Measurements from ENCODE around the gene UPF3A. TPM values are rescaled to one million over a fixed set of nuclear protein-coding genes. Genes with fewer than 3 reads are reported as not detected.

Gene UPF3A
- total and polyA plus RNA-seq, 9 of the 15 experiments (the other 6 are each of a cell fraction or from before 2014, with no cell fraction given): 15.6 to 76.5 (median 40.9) TPM

DNA sequence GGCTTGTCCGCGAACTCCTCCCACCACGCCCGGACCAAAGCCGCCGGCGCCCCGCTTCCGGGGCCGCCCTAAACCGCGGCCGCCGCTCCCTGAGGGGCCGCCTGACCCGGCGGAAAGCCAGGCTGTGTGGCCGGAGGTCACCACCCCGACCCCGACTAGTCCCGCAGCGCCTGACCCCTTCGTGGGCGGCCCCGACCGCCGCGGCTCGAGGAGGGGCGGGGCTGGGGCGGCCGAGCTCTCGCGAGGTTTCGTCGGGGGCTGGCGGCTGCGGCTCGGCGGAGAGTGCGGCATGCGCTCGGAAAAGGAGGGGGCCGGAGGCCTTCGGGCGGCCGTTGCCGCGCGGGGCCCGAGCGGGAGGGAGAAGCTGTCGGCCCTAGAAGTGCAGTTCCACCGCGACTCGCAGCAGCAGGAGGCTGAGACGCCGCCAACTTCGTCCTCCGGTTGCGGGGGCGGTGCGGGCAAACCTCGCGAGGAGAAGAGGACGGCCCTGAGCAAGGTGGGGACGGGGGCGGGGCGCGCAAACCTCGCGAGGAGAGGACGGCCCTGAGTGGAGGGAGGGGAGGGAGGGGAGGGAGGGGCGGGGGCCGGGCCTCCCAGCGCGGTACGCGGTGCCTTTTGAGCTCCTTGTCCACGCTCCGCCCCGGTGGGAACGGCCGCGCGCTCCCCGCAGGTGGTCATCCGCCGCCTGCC lies at the start of gene UPF3A (continued):
- TF ChIP-seq, protein P1, sequence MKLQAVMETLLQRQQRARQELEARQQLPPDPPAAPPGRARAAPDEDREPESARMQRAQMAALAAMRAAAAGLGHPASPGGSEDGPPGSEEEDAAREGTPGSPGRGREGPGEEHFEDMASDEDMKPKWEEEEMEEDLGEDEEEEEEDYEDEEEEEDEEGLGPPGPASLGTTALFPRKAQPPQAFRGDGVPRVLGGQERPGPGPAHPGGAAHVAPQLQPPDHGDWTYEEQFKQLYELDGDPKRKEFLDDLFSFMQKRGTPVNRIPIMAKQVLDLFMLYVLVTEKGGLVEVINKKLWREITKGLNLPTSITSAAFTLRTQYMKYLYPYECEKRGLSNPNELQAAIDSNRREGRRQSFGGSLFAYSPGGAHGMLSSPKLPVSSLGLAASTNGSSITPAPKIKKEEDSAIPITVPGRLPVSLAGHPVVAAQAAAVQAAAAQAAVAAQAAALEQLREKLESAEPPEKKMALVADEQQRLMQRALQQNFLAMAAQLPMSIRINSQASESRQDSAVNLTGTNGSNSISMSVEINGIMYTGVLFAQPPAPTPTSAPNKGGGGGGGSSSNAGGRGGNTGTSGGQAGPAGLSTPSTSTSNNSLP (IDR thresholded peaks at IDR 0.05; ENCODE audit: borderline replicate concordance, low read depth, low read length): no peak
- TF ChIP-seq PCBP2 (IDR thresholded peaks at IDR 0.05; ENCODE audit: low read depth, low read length, poor library complexity, severe bottlenecking): peak; percentile 28
- TF ChIP-seq, protein P2, sequence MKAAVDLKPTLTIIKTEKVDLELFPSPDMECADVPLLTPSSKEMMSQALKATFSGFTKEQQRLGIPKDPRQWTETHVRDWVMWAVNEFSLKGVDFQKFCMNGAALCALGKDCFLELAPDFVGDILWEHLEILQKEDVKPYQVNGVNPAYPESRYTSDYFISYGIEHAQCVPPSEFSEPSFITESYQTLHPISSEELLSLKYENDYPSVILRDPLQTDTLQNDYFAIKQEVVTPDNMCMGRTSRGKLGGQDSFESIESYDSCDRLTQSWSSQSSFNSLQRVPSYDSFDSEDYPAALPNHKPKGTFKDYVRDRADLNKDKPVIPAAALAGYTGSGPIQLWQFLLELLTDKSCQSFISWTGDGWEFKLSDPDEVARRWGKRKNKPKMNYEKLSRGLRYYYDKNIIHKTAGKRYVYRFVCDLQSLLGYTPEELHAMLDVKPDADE (conservative IDR thresholded peaks at IDR 0.05; ENCODE audit: control insufficient read depth, low read depth, low read length): peak; percentile 64; the same call in 1 of the 2 replicates
- peak in 1 of 2 experiments; percentile 58; a peak in 2 of 4 replicates for TF ChIP-seq NRF1 (conservative IDR thresholded peaks at IDR 0.05 in 1 of 2, IDR thresholded peaks at IDR 0.05 in 1 of 2)
- TF ChIP-seq, protein P3, sequence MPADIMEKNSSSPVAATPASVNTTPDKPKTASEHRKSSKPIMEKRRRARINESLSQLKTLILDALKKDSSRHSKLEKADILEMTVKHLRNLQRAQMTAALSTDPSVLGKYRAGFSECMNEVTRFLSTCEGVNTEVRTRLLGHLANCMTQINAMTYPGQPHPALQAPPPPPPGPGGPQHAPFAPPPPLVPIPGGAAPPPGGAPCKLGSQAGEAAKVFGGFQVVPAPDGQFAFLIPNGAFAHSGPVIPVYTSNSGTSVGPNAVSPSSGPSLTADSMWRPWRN (IDR thresholded peaks at IDR 0.05; ENCODE audit: low read depth): peak; percentile 76
- peak; percentile 76 for TF ChIP-seq HNRNPK (IDR thresholded peaks at IDR 0.05; ENCODE audit: low read depth, low read length, poor library complexity, severe bottlenecking)
- TF ChIP-seq ZNF124 (CRISPR knock-in tag; IDR thresholded peaks at IDR 0.05): no peak
- peak; percentile 54; the same call in 1 of the 2 replicates for TF ChIP-seq SP1 (CRISPR knock-in tag; IDR thresholded peaks at IDR 0.05)
- peak; percentile 84 for TF ChIP-seq ELF2 (CRISPR knock-in tag; IDR thresholded peaks at IDR 0.05)
- TF ChIP-seq, protein P4, sequence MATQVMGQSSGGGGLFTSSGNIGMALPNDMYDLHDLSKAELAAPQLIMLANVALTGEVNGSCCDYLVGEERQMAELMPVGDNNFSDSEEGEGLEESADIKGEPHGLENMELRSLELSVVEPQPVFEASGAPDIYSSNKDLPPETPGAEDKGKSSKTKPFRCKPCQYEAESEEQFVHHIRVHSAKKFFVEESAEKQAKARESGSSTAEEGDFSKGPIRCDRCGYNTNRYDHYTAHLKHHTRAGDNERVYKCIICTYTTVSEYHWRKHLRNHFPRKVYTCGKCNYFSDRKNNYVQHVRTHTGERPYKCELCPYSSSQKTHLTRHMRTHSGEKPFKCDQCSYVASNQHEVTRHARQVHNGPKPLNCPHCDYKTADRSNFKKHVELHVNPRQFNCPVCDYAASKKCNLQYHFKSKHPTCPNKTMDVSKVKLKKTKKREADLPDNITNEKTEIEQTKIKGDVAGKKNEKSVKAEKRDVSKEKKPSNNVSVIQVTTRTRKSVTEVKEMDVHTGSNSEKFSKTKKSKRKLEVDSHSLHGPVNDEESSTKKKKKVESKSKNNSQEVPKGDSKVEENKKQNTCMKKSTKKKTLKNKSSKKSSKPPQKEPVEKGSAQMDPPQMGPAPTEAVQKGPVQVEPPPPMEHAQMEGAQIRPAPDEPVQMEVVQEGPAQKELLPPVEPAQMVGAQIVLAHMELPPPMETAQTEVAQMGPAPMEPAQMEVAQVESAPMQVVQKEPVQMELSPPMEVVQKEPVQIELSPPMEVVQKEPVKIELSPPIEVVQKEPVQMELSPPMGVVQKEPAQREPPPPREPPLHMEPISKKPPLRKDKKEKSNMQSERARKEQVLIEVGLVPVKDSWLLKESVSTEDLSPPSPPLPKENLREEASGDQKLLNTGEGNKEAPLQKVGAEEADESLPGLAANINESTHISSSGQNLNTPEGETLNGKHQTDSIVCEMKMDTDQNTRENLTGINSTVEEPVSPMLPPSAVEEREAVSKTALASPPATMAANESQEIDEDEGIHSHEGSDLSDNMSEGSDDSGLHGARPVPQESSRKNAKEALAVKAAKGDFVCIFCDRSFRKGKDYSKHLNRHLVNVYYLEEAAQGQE (IDR thresholded peaks at IDR 0.05; ENCODE audit: borderline replicate concordance): peak; percentile 28; the same call in 1 of the 2 replicates
- TF ChIP-seq, protein P4 (CRISPR knock-in tag; IDR thresholded peaks at IDR 0.05; ENCODE audit: low read depth): 0 out of 2 replicates have a peak, but pooled peaks have one; percentile 61
- peak; percentile 77 for TF ChIP-seq CTBP1 (IDR thresholded peaks at IDR 0.05; ENCODE audit: borderline replicate concordance)
- TF ChIP-seq TCF7 (IDR thresholded peaks at IDR 0.05; ENCODE audit: borderline replicate concordance): peak; percentile 74; the same call in 1 of the 2 replicates

Data from K562 (cell line).